ENCODE data around the gene CRYBB3.
A peak's percentile ranks its signal among the peaks of the same experiment; 100 is the strongest.

CRYBB3 gene

GRCh38 chr22:25182131-25183110, 17.2 kb upstream of the CRYBB3 start:
- no peak overlapping the region for H3K27ac Mint-ChIP-seq
- H3K4me3 Mint-ChIP-seq, result no peak overlapping the region
- H3K4me1 Mint-ChIP-seq, result no peaks in the 10 kb centered on the region
- DNase-seq (ENCODE audit: low spot score in 2 of 2) (no peak), ATAC-seq (ENCODE audit: low read depth) (no peak)
- peaks cover 8% of the 10 kb centered on the region for H3K9me3 Mint-ChIP-seq
- peaks cover 5% of the 10 kb centered on the region for H3K36me3 Mint-ChIP-seq
- peaks cover 8% of the 10 kb centered on the region for H3K27me3 Mint-ChIP-seq

- peaks cover 8% of the 10 kb centered on the region for H3K9me3 Mint-ChIP-seq
Observed at GRCh38 chr22:25183949-25184619, 15.6 kb upstream of the CRYBB3 start.

GRCh38 chr22:25186140-25186539, 13.5 kb upstream of the CRYBB3 start:
- H3K27ac Mint-ChIP-seq, result no peak overlapping the region
- no peak for DNase-seq (ENCODE audit: low spot score in 2 of 2)
- H3K4me1 Mint-ChIP-seq, result no peaks in the 10 kb centered on the region
- ATAC-seq (ENCODE audit: low read depth), result no peak
- H3K36me3 Mint-ChIP-seq, result peaks cover 2% of the 10 kb centered on the region
- H3K4me3 Mint-ChIP-seq, result no peak overlapping the region
- H3K27me3 Mint-ChIP-seq, result peaks cover 7% of the 10 kb centered on the region
- H3K9me3 Mint-ChIP-seq, result peaks cover 3% of the 10 kb centered on the region

More at GRCh38 chr22:25183949-25184619, 15.6 kb upstream of the CRYBB3 start:
- DNase-seq (ENCODE audit: low spot score in 2 of 2), result no peak
- no peak for ATAC-seq (ENCODE audit: low read depth)
- Mint-ChIP-seq H3K27me3 (peaks cover 11% of the 10 kb centered on the region), H3K4me1 (no peaks in the 10 kb centered on the region), H3K4me3 (no peak overlapping the region), H3K36me3 (peaks cover 5% of the 10 kb centered on the region), H3K27ac (no peak overlapping the region)

GRCh38 chr22:25187469-25187868, 12.2 kb upstream of the CRYBB3 start:
- Mint-ChIP-seq H3K27ac (no peak overlapping the region), H3K27me3 (peaks cover 4% of the 10 kb centered on the region), H3K4me1 (no peaks in the 10 kb centered on the region), H3K4me3 (no peak overlapping the region), H3K9me3 (no peaks in the 10 kb centered on the region), H3K36me3 (no peaks in the 10 kb centered on the region)
- ATAC-seq (ENCODE audit: low read depth) (no peak), DNase-seq (ENCODE audit: low spot score in 2 of 2) (no peak)

- no peaks in the 10 kb centered on the region for H3K9me3 Mint-ChIP-seq
- no peak overlapping the region for H3K27ac Mint-ChIP-seq
- no peak overlapping the region for H3K4me3 Mint-ChIP-seq
- no peak for ATAC-seq (ENCODE audit: low read depth)
- no peaks in the 10 kb centered on the region for H3K4me1 Mint-ChIP-seq
- DNase-seq (ENCODE audit: low spot score in 2 of 2), result no peak
- H3K27me3 Mint-ChIP-seq, result peaks cover 2% of the 10 kb centered on the region
- H3K36me3 Mint-ChIP-seq, result no peaks in the 10 kb centered on the region
Observed at GRCh38 chr22:25192406-25192805, 7.3 kb upstream of the CRYBB3 start.

- H3K4me1 Mint-ChIP-seq, result no peaks in the 10 kb centered on the region
- H3K27me3 Mint-ChIP-seq, result peaks cover 2% of the 10 kb centered on the region
- DNase-seq (ENCODE audit: low spot score in 2 of 2) (no peak), ATAC-seq (ENCODE audit: low read depth) (no peak)
- no peak overlapping the region for H3K27ac Mint-ChIP-seq
- H3K4me3 Mint-ChIP-seq, result no peak overlapping the region
- no peaks in the 10 kb centered on the region for H3K36me3 Mint-ChIP-seq
- no peaks in the 10 kb centered on the region for H3K9me3 Mint-ChIP-seq
Observed at GRCh38 chr22:25193130-25193529, 6.5 kb upstream of the CRYBB3 start.

- ATAC-seq (ENCODE audit: low read depth), result no peak
- H3K27me3 Mint-ChIP-seq, result peaks cover 2% of the 10 kb centered on the region
- H3K36me3 Mint-ChIP-seq, result no peaks in the 10 kb centered on the region
- H3K27ac Mint-ChIP-seq, result no peak overlapping the region
- no peak for DNase-seq (ENCODE audit: low spot score in 2 of 2)
- no peaks in the 10 kb centered on the region for H3K9me3 Mint-ChIP-seq
- no peak overlapping the region for H3K4me3 Mint-ChIP-seq
- no peaks in the 10 kb centered on the region for H3K4me1 Mint-ChIP-seq
Observed at GRCh38 chr22:25193548-25193947, 6.1 kb upstream of the CRYBB3 start.

- Mint-ChIP-seq H3K36me3 (no peaks in the 10 kb centered on the region), H3K27ac (no peak overlapping the region), H3K4me1 (peaks cover 2% of the 10 kb centered on the region), H3K27me3 (peaks cover 6% of the 10 kb centered on the region), H3K4me3 (no peak overlapping the region), H3K9me3 (no peaks in the 10 kb centered on the region)
- no peak for ATAC-seq (ENCODE audit: low read depth)
- no peak for DNase-seq (ENCODE audit: low spot score in 2 of 2)
Observed at GRCh38 chr22:25196326-25196725, 3.3 kb upstream of the CRYBB3 start.

- ATAC-seq (ENCODE audit: low read depth) (no peak), DNase-seq (ENCODE audit: low spot score in 2 of 2) (no peak)
- H3K4me3 Mint-ChIP-seq, result no peak overlapping the region
- H3K27me3 Mint-ChIP-seq, result peaks cover 7% of the 10 kb centered on the region
- no peaks in the 10 kb centered on the region for H3K36me3 Mint-ChIP-seq
- H3K9me3 Mint-ChIP-seq, result no peaks in the 10 kb centered on the region
- no peak overlapping the region for H3K27ac Mint-ChIP-seq
- H3K4me1 Mint-ChIP-seq, result peaks cover 4% of the 10 kb centered on the region
Observed at GRCh38 chr22:25197340-25197739, 2.3 kb upstream of the CRYBB3 start.

- H3K4me3 Mint-ChIP-seq, result no peak overlapping the region
- H3K36me3 Mint-ChIP-seq, result no peaks in the 10 kb centered on the region
- H3K27ac Mint-ChIP-seq, result no peak overlapping the region
- no peaks in the 10 kb centered on the region for H3K9me3 Mint-ChIP-seq
- ATAC-seq (ENCODE audit: low read depth) (no peak), DNase-seq (ENCODE audit: low spot score in 2 of 2) (no peak)
- H3K4me1 Mint-ChIP-seq, result peaks cover 4% of the 10 kb centered on the region
- peaks cover 8% of the 10 kb centered on the region for H3K27me3 Mint-ChIP-seq
Observed at GRCh38 chr22:25200967-25201366, 1.3 kb downstream of the CRYBB3 start.

GRCh38 chr22:25201557-25202273, 2.1 kb downstream of the CRYBB3 start:
- DNase-seq (ENCODE audit: low spot score in 2 of 2), result no peak
- Mint-ChIP-seq H3K4me3 (no peak overlapping the region), H3K27ac (no peak overlapping the region), H3K36me3 (no peaks in the 10 kb centered on the region), H3K27me3 (peaks cover 8% of the 10 kb centered on the region), H3K4me1 (peaks cover 4% of the 10 kb centered on the region), H3K9me3 (no peaks in the 10 kb centered on the region)
- no peak for ATAC-seq (ENCODE audit: low read depth)

- Mint-ChIP-seq H3K27me3 (peaks cover 8% of the 10 kb centered on the region), H3K4me3 (no peak overlapping the region), H3K36me3 (no peaks in the 10 kb centered on the region), H3K4me1 (peaks cover 4% of the 10 kb centered on the region), H3K27ac (no peak overlapping the region), H3K9me3 (no peaks in the 10 kb centered on the region)
- DNase-seq (ENCODE audit: low spot score in 2 of 2) (peak; percentile 41 to 44), ATAC-seq (ENCODE audit: low read depth) (no peak)
Observed at GRCh38 chr22:25202290-25202921, 2.7 kb downstream of the CRYBB3 start.

- Mint-ChIP-seq H3K36me3 (no peaks in the 10 kb centered on the region), H3K27ac (no peak overlapping the region), H3K9me3 (peaks cover 3% of the 10 kb centered on the region), H3K27me3 (peaks cover 14% of the 10 kb centered on the region), H3K4me3 (no peak overlapping the region), H3K4me1 (peaks cover 4% of the 10 kb centered on the region)
- DNase-seq (ENCODE audit: low spot score in 2 of 2), result no peak
- no peak for ATAC-seq (ENCODE audit: low read depth)
Observed at GRCh38 chr22:25203082-25203481, 3.4 kb downstream of the CRYBB3 start.
